Measurements from ENCODE around the gene KLC3. TPM values are rescaled to one million over a fixed set of nuclear protein-coding genes. Genes with fewer than 3 reads are reported as not detected.
A peak's percentile ranks its signal among the peaks of the same experiment; 100 is the strongest.
"Not testable (repeated sequence)": the region's sequence is repeated elsewhere in the genome, so short reads cannot be mapped to it uniquely, and the experiment has no call there.

The KLC3 gene
- total RNA-seq, 1 experiment from 2014 or later, result not detected

- Histone ChIP-seq H3K9me3 (ENCODE audit: low read length) (no peaks in the 10 kb centered on the region), H3K27me3 (ENCODE audit: low read length) (no peaks in the 10 kb centered on the region), H3K4me1 (ENCODE audit: low read length) (peaks cover 2% of the 10 kb centered on the region; the same call in 1 of the 2 replicates), H3K27ac (ENCODE audit: low read length) (no peak overlapping the region), H3K4me3 (ENCODE audit: low read length) (no peak overlapping the region), H3K4me2 (ENCODE audit: low read depth, low read length, poor library complexity, severe bottlenecking) (no peak overlapping the region), H2AFZ (ENCODE audit: low read length) (no peak overlapping the region), H4K20me1 (ENCODE audit: insufficient read depth, low read depth, low read length) (no peaks in the 10 kb centered on the region), H3K9me2 (replicated peaks; ENCODE audit: insufficient read depth, low read length) (no peaks in the 10 kb centered on the region), H3K79me2 (ENCODE audit: low read length) (no peaks in the 10 kb centered on the region), H3K9ac (ENCODE audit: low read length) (no peak overlapping the region), H3K36me3 (ENCODE audit: insufficient read depth, low read length) (no peaks in the 10 kb centered on the region)
- DNase-seq, result no peak
These were observed 18.2 kb upstream of the KLC3 start for GRCh38 chr19:45322311-45322710.

GRCh38 chr19:45322744-45323281, 17.7 kb upstream of the KLC3 start, which contains the start of gene CKM:
TSS of gene CKM (minus strand) at chr19:45322875. CDS start at chr19:45319713, 3,162 bp downstream.
- no peaks in the 10 kb centered on the region for H3K36me3 ChIP-seq (ENCODE audit: insufficient read depth, low read length)
- no peak within 1 kb of the TSS for H3K9ac ChIP-seq (ENCODE audit: low read length)
- no peaks in the 10 kb centered on the region for H3K79me2 ChIP-seq (ENCODE audit: low read length)
- H3K4me2 ChIP-seq (ENCODE audit: low read depth, low read length, poor library complexity, severe bottlenecking), result no peak within 1 kb of the TSS
- DNase-seq, result no peak
- H4K20me1 ChIP-seq (ENCODE audit: insufficient read depth, low read depth, low read length), result no peaks in the 10 kb centered on the region
- H3K27me3 ChIP-seq (ENCODE audit: low read length), result no peaks in the 10 kb centered on the region
- peaks cover 2% of the 10 kb centered on the region; the same call in 1 of the 2 replicates for H3K4me1 ChIP-seq (ENCODE audit: low read length)
- H3K4me3 ChIP-seq (ENCODE audit: low read length), result no peak within 1 kb of the TSS
- H3K27ac ChIP-seq (ENCODE audit: low read length), result no peak within 1 kb of the TSS
- no peak within 1 kb of the TSS for H2AFZ ChIP-seq (ENCODE audit: low read length)
- no peaks in the 10 kb centered on the region for H3K9me3 ChIP-seq (ENCODE audit: low read length)
- no peaks in the 10 kb centered on the region for H3K9me2 ChIP-seq (replicated peaks; ENCODE audit: insufficient read depth, low read length)

GRCh38 chr19:45323671-45324081, 16.9 kb upstream of the KLC3 start:
- Histone ChIP-seq H4K20me1 (ENCODE audit: insufficient read depth, low read depth, low read length) (no peaks in the 10 kb centered on the region), H3K36me3 (ENCODE audit: insufficient read depth, low read length) (no peaks in the 10 kb centered on the region), H3K9me3 (ENCODE audit: low read length) (no peaks in the 10 kb centered on the region), H3K79me2 (ENCODE audit: low read length) (no peaks in the 10 kb centered on the region), H3K4me2 (ENCODE audit: low read depth, low read length, poor library complexity, severe bottlenecking) (no peak overlapping the region), H3K27me3 (ENCODE audit: low read length) (no peaks in the 10 kb centered on the region), H3K9ac (ENCODE audit: low read length) (no peak overlapping the region), H3K4me3 (ENCODE audit: low read length) (no peak overlapping the region), H3K9me2 (replicated peaks; ENCODE audit: insufficient read depth, low read length) (no peaks in the 10 kb centered on the region), H2AFZ (ENCODE audit: low read length) (no peak overlapping the region), H3K4me1 (ENCODE audit: low read length) (peaks cover 2% of the 10 kb centered on the region; the same call in 1 of the 2 replicates), H3K27ac (ENCODE audit: low read length) (no peak overlapping the region)
- no peak for DNase-seq

GRCh38 chr19:45324349-45324907, 16.1 kb upstream of the KLC3 start:
- Histone ChIP-seq H3K4me1 (ENCODE audit: low read length) (peaks cover 2% of the 10 kb centered on the region; the same call in 1 of the 2 replicates), H3K36me3 (ENCODE audit: insufficient read depth, low read length) (no peaks in the 10 kb centered on the region), H3K9me3 (ENCODE audit: low read length) (no peaks in the 10 kb centered on the region), H3K27ac (ENCODE audit: low read length) (no peak overlapping the region), H3K4me2 (ENCODE audit: low read depth, low read length, poor library complexity, severe bottlenecking) (no peak overlapping the region), H4K20me1 (ENCODE audit: insufficient read depth, low read depth, low read length) (no peaks in the 10 kb centered on the region), H3K27me3 (ENCODE audit: low read length) (no peaks in the 10 kb centered on the region), H2AFZ (ENCODE audit: low read length) (no peak overlapping the region), H3K9ac (ENCODE audit: low read length) (no peak overlapping the region), H3K9me2 (replicated peaks; ENCODE audit: insufficient read depth, low read length) (no peaks in the 10 kb centered on the region), H3K4me3 (ENCODE audit: low read length) (no peak overlapping the region), H3K79me2 (ENCODE audit: low read length) (no peaks in the 10 kb centered on the region)
- no peak for DNase-seq

- DNase-seq, result no peak
- Histone ChIP-seq H2AFZ (ENCODE audit: low read length) (no peak overlapping the region), H4K20me1 (ENCODE audit: insufficient read depth, low read depth, low read length) (no peaks in the 10 kb centered on the region), H3K27me3 (ENCODE audit: low read length) (no peaks in the 10 kb centered on the region), H3K4me2 (ENCODE audit: low read depth, low read length, poor library complexity, severe bottlenecking) (no peak overlapping the region), H3K4me3 (ENCODE audit: low read length) (no peak overlapping the region), H3K79me2 (ENCODE audit: low read length) (no peaks in the 10 kb centered on the region), H3K27ac (ENCODE audit: low read length) (no peak overlapping the region), H3K4me1 (ENCODE audit: low read length) (peaks cover 2% of the 10 kb centered on the region; the same call in 1 of the 2 replicates), H3K9me3 (ENCODE audit: low read length) (no peaks in the 10 kb centered on the region), H3K36me3 (ENCODE audit: insufficient read depth, low read length) (no peaks in the 10 kb centered on the region), H3K9ac (ENCODE audit: low read length) (no peak overlapping the region), H3K9me2 (replicated peaks; ENCODE audit: insufficient read depth, low read length) (no peaks in the 10 kb centered on the region)
These were observed 13.0 kb upstream of the KLC3 start for GRCh38 chr19:45327404-45328143.

GRCh38 chr19:45331411-45331810, 9.1 kb upstream of the KLC3 start:
- H3K79me2 ChIP-seq (ENCODE audit: low read length), result no peaks in the 10 kb centered on the region
- H2AFZ ChIP-seq (ENCODE audit: low read length), result no peak overlapping the region
- peak; percentile 74 for DNase-seq
- H3K4me3 ChIP-seq (ENCODE audit: low read length), result no peak overlapping the region
- no peak overlapping the region for H3K4me2 ChIP-seq (ENCODE audit: low read depth, low read length, poor library complexity, severe bottlenecking)
- no peaks in the 10 kb centered on the region for H3K27me3 ChIP-seq (ENCODE audit: low read length)
- no peak overlapping the region for H3K9ac ChIP-seq (ENCODE audit: low read length)
- no peaks in the 10 kb centered on the region for H4K20me1 ChIP-seq (ENCODE audit: insufficient read depth, low read depth, low read length)
- no peaks in the 10 kb centered on the region for H3K9me3 ChIP-seq (ENCODE audit: low read length)
- H3K9me2 ChIP-seq (replicated peaks; ENCODE audit: insufficient read depth, low read length), result no peaks in the 10 kb centered on the region
- no peaks in the 10 kb centered on the region for H3K36me3 ChIP-seq (ENCODE audit: insufficient read depth, low read length)
- H3K27ac ChIP-seq (ENCODE audit: low read length), result no peak overlapping the region
- peaks cover 1% of the 10 kb centered on the region; the same call in 1 of the 2 replicates for H3K4me1 ChIP-seq (ENCODE audit: low read length)

- H3K27ac ChIP-seq (ENCODE audit: low read length), result no peak overlapping the region
- H3K4me2 ChIP-seq (ENCODE audit: low read depth, low read length, poor library complexity, severe bottlenecking), result no peak overlapping the region
- no peak overlapping the region for H3K9ac ChIP-seq (ENCODE audit: low read length)
- H3K79me2 ChIP-seq (ENCODE audit: low read length), result no peaks in the 10 kb centered on the region
- no peaks in the 10 kb centered on the region for H3K36me3 ChIP-seq (ENCODE audit: insufficient read depth, low read length)
- H3K27me3 ChIP-seq (ENCODE audit: low read length), result no peaks in the 10 kb centered on the region
- no peak overlapping the region for H2AFZ ChIP-seq (ENCODE audit: low read length)
- no peaks in the 10 kb centered on the region for H3K9me3 ChIP-seq (ENCODE audit: low read length)
- no peaks in the 10 kb centered on the region for H3K9me2 ChIP-seq (replicated peaks; ENCODE audit: insufficient read depth, low read length)
- H4K20me1 ChIP-seq (ENCODE audit: insufficient read depth, low read depth, low read length), result no peaks in the 10 kb centered on the region
- H3K4me3 ChIP-seq (ENCODE audit: low read length), result no peak overlapping the region
- peak; percentile 54 for DNase-seq
- H3K4me1 ChIP-seq (ENCODE audit: low read length), result peaks cover 2% of the 10 kb centered on the region; the same call in 1 of the 2 replicates
These were observed 6.8 kb upstream of the KLC3 start for GRCh38 chr19:45333609-45334303.

GRCh38 chr19:45334881-45335280, 5.7 kb upstream of the KLC3 start:
- not testable (repeated sequence) for DNase-seq; H3K36me3 ChIP-seq (ENCODE audit: insufficient read depth, low read length); H4K20me1 ChIP-seq (ENCODE audit: insufficient read depth, low read depth, low read length); H3K9me3 ChIP-seq (ENCODE audit: low read length); H3K4me1 ChIP-seq (ENCODE audit: low read length); H3K4me2 ChIP-seq (ENCODE audit: low read depth, low read length, poor library complexity, severe bottlenecking); H3K9me2 ChIP-seq (replicated peaks; ENCODE audit: insufficient read depth, low read length); H3K4me3 ChIP-seq (ENCODE audit: low read length); H3K27me3 ChIP-seq (ENCODE audit: low read length); H3K79me2 ChIP-seq (ENCODE audit: low read length); H3K9ac ChIP-seq (ENCODE audit: low read length); H2AFZ ChIP-seq (ENCODE audit: low read length); H3K27ac ChIP-seq (ENCODE audit: low read length)
